Activated T-cell treated with anti-CD3 and anti-CD28 coated beads for 4 hours (primary cell): ENCODE results near the gene TNIK.
"Not testable (repeated sequence)": the region's sequence is repeated elsewhere in the genome, so short reads cannot be mapped to it uniquely, and the experiment has no call there.

Experiments
- DNase-seq: peaks from one replicate; pipeline ENCODE4 v3.0.0-alpha.2; 2020

TNIK gene

GRCh38 chr3:171304017-171304416, 156.2 kb downstream of the TNIK start:
- not testable (repeated sequence) for DNase-seq

- no peak for DNase-seq
These were observed 158.2 kb downstream of the TNIK start for GRCh38 chr3:171301998-171302397.

GRCh38 chr3:171301002-171301401, 159.2 kb downstream of the TNIK start:
- no peak for DNase-seq

- no peak for DNase-seq
These were observed 162.3 kb downstream of the TNIK start for GRCh38 chr3:171297951-171298350.

GRCh38 chr3:171297207-171297606, 163.0 kb downstream of the TNIK start:
- no peak for DNase-seq

- no peak for DNase-seq
These were observed 164.5 kb downstream of the TNIK start for GRCh38 chr3:171295484-171296373.

GRCh38 chr3:171293142-171293782, 166.9 kb downstream of the TNIK start:
- no peak for DNase-seq

- no peak for DNase-seq
These were observed 169.5 kb downstream of the TNIK start for GRCh38 chr3:171290680-171291079.

GRCh38 chr3:171289291-171289690, 170.9 kb downstream of the TNIK start:
- DNase-seq, result no peak

- not testable (repeated sequence) for DNase-seq
These were observed 172.4 kb downstream of the TNIK start for GRCh38 chr3:171287761-171288160.

GRCh38 chr3:171286580-171287249, 173.5 kb downstream of the TNIK start:
- DNase-seq, result no peak

GRCh38 chr3:171285287-171285686, 174.9 kb downstream of the TNIK start:
- no peak for DNase-seq

- DNase-seq, result no peak
These were observed 175.7 kb downstream of the TNIK start for GRCh38 chr3:171284308-171285075.

GRCh38 chr3:171283848-171284222, 176.4 kb downstream of the TNIK start:
- no peak for DNase-seq

GRCh38 chr3:171283183-171283847, 176.9 kb downstream of the TNIK start:
- DNase-seq, result no peak

GRCh38 chr3:171282041-171282440, 178.2 kb downstream of the TNIK start:
- no peak for DNase-seq

GRCh38 chr3:171281256-171281992, 178.8 kb downstream of the TNIK start:
- DNase-seq, result no peak

GRCh38 chr3:171279972-171280371, 180.2 kb downstream of the TNIK start:
- DNase-seq, result no peak

GRCh38 chr3:171278299-171278590, 182.0 kb downstream of the TNIK start:
- DNase-seq, result no peak

- no peak for DNase-seq
These were observed 182.5 kb downstream of the TNIK start for GRCh38 chr3:171277456-171278298.

- no peak for DNase-seq
These were observed 183.3 kb downstream of the TNIK start for GRCh38 chr3:171276923-171277322.
